AG04449 (cell line): ENCODE results near the gene ZMYND15.
"Not testable (repeated sequence)": the region's sequence is repeated elsewhere in the genome, so short reads cannot be mapped to it uniquely, and the experiment has no call there.

Experiments
- CTCF ChIA-PET: fragments of 350-600 bp; formaldehyde crosslinking; extraction: SDS; loops from one replicate; lab custom pipeline; 2021; ENCODE audit warnings: antibody characterized with exemption; lab: Yijun Ruan, JAX
- POLR2A ChIA-PET: fragments of 400-600, 350-600 bp; formaldehyde crosslinking; extraction: SDS; loops from one replicate; lab custom pipeline; 2020; ENCODE audit warnings: antibody characterized with exemption, inconsistent platforms; lab: Yijun Ruan, JAX
- DNase-seq: peaks from one replicate; pipeline ENCODE4 v3.0.0-alpha.2; 2010; ENCODE audit warnings: low read depth, low spot score
- H3K4me3 ChIP-seq: 2 replicates; pipeline ENCODE4 v1.5.1; 2011; ENCODE audit warnings: low read depth, mild to moderate bottlenecking, control low read depth, low read length
- TF ChIP-seq, protein P1 (sequence below): IDR thresholded peaks from one replicate; pipeline ENCODE4 v1.5.1; 2011; ENCODE audit warnings: mild to moderate bottlenecking, moderate library complexity, low read length, control low read depth, inconsistent platforms; ENCODE audit not compliant: insufficient read depth; ENCODE audit errors: missing control alignments

The ZMYND15 gene

DNA sequence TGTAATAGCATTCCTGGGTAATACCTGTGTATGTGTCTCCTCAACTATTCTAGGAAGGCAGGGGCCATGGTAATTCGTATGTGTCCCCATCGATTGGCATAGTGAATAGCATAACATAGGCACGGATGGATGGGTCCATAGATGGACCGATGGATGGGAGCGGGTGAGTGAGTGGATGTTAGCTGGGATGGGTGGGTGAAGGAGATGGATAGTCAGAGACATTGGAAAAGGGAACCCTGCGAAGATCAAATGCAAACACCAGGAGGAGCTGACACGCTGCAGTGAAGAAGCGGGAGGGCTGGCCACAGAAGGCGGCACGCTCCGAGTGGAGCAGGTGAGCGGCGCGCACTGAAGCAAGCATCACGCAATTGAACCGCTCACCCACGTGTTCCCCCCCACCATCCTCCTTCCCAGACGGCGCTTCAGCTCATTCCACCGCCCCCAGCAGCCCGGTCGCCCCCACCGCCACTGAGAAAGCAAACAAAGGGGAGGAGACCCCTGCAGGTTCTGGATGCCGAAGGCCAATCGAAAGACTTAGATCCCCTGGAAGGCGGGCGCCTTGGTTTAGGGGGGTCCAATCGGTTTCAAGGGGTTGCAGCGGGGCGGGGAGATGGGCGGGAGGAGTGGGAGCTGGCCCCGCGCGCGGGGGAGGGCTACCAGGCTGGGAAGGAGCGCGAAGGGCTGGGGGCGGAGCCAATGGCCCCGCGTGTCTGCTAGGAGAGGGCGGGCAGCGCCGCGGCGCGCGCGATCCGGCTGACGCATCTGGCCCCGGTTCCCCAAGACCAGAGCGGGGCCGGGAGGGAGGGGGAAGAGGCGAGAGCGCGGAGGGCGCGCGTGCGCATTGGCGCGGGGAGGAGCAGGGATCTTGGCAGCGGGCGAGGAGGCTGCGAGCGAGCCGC, 29.6 kb upstream of the ZMYND15 start, which contains the start of gene ARRB2:
Gene ARRB2, plus strand, starts transcription at position 839 of the 899 bp plus-strand sequence. CDS start 90 bp downstream, outside the sequence.
- CTCF ChIA-PET: interaction anchor here (0.6 to 3.3 kb wide), 14 partner anchors 10 to 357 kb away, joined by 3 to 38 read pairs (median 4); partner anchors contain the start of genes C17orf107 and CHRNE
- DNase-seq: peak; percentile 80
- TF ChIP-seq, protein P1, sequence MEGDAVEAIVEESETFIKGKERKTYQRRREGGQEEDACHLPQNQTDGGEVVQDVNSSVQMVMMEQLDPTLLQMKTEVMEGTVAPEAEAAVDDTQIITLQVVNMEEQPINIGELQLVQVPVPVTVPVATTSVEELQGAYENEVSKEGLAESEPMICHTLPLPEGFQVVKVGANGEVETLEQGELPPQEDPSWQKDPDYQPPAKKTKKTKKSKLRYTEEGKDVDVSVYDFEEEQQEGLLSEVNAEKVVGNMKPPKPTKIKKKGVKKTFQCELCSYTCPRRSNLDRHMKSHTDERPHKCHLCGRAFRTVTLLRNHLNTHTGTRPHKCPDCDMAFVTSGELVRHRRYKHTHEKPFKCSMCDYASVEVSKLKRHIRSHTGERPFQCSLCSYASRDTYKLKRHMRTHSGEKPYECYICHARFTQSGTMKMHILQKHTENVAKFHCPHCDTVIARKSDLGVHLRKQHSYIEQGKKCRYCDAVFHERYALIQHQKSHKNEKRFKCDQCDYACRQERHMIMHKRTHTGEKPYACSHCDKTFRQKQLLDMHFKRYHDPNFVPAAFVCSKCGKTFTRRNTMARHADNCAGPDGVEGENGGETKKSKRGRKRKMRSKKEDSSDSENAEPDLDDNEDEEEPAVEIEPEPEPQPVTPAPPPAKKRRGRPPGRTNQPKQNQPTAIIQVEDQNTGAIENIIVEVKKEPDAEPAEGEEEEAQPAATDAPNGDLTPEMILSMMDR: peak; percentile 81
- POLR2A ChIA-PET: interaction anchor here (0.7 to 1.4 kb wide), 3 partner anchors 14 to 190 kb away, joined by 3 to 5 read pairs (median 4); partner anchors contain the start of gene C17orf107
- H3K4me3 ChIP-seq: peak within 1 kb of the TSS; percentile 65

DNA sequence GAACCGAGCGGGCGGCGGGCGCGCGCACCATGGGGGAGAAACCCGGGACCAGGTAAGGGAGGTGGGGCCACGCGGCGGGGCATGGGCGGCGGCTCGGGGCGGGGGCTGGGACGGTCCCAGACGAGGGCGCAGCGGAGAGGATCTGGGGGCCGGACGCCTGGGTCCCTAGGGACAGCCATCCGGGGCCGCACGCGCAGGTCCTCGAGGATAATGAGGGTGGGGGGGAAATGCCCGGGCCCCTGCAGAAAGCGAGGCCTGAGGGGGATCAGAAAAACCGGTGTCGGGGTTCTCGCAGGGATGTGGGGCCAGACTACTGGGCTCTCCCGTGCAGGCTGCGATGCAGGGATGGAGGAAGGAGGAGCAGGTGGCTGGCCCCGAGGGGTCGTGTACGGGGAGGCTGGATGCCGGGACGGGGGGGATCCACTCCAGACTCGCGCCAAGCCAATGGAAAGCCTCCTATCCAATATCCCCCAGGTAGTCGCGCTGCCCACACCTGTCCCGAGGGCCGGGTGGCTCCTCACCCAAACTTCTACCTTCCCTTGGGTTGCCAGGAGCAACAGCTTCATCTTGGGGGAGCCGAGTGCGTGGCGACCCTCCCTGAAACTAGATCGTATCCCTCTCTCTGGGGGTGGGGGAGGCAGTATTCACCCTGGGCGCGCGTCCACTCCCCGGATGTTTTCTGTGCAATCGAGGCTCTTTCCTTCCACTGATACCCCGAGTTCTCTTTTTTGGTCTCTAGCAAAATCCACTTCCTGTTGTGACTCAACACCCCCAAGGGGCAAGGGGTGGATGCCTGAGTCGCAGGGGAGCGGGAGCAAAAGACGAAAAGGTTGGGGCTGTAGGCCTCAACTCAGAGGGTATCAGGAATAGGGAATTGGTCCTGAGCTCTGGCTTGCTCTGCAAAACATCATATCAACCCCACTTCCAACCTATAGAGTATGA, 28.7 kb upstream of the ZMYND15 start:
- no peak for DNase-seq
- TF ChIP-seq, protein P1: no peak
- ChIA-PET POLR2A (interaction anchor here (1.3 to 1.4 kb wide), 2 partner anchors 13 to 79 kb away, joined by 4 to 5 read pairs; no protein-coding TSS in a partner anchor), CTCF (interaction anchor here (0.8 to 3.3 kb wide), 9 partner anchors 20 to 357 kb away, joined by 3 to 38 read pairs (median 4); partner anchors contain the start of gene CHRNE)
- peak overlapping the region; percentile 65 for H3K4me3 ChIP-seq

DNA sequence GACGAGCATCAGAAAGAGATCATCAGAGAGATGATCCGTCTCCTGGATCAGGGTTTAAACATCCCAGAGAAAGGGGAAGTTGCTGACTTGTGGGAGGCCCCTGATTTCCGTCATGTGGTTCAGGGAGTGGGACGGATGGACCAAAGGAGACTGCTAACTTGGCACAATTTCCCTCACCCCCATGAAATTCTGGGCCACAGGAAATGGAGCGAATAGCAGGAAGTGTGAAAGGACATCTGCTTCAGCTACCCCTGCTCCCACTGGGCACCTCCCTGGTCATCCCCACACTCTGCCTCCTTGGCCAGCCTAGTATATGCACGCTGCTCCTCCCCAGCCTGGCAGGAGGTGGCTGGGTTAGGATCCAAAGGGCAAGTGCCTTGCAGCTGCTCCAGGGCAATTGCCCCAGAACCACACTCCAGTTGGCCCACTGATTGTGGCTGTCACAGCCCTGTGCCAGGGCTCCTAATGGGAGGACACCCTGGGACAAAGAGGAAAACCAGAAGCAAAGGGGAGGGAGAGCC, 27.9 kb upstream of the ZMYND15 start:
- TF ChIP-seq, protein P1: no peak
- DNase-seq: no peak
- no peak overlapping the region; the same call in 1 of the 2 replicates for H3K4me3 ChIP-seq
- POLR2A ChIA-PET: no interaction called here
- CTCF ChIA-PET: interaction anchor here (0.8 kb wide), 1 partner anchor 79 kb away, joined by 3 read pairs; no protein-coding TSS in a partner anchor

DNA sequence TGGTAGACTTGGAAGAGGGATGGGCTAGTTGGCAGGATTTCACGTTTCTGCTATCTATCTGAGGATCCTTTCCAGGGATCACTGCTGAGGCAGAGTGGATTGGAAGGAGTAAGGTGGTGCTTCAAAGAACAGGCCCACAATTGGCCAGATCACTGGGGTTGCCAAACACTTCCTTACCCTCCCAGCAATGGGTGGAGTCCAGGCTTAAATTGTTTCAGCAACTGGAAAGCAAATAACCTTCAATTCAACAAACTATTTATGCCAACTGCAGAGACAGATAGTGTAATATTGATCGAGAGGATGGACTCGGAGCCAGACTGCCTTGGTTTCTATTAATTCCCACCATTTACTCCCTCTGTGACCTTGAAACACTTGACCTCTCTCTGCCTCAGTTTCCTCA, 27.1 kb upstream of the ZMYND15 start:
- no peak overlapping the region for H3K4me3 ChIP-seq
- ChIA-PET CTCF (no interaction called here), POLR2A (no interaction called here)
- no peak for DNase-seq
- TF ChIP-seq, protein P1: no peak

DNA sequence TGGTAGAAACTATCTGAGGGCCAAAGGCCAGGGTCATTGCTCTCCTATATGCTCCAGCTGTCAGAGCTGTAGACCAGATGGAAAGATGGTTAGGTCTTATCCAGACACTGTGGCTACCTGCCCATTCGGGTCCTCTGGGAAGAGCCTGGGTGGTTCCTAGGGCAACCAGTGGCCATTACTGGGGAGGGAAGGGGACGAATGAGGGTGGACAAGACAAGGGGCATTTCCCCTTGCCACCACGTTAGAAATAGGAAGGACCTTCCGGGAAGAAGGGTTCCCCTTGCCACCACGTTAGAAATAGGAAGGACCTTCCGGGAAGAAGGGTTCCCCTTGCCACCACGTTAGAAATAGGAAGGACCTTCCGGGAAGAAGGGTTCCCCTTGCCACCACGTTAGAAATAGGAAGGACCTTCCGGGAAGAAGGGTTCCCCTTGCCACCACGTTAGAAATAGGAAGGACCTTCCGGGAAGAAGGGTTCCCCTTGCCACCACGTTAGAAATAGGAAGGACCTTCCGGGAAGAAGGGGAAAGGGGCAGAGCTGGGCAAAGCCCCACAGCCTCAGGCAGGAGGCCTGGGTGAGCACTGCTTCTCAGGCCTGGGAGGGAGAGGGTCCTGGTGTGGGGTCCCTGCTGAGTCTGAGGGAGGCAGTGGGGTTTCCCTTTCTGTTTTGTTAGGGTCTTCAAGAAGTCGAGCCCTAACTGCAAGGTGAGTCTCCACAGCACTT, 25.1 kb upstream of the ZMYND15 start:
- H3K4me3 ChIP-seq, CTCF ChIA-PET, DNase-seq, POLR2A ChIA-PET: not testable (repeated sequence)
